ENCODE data around the gene PTCH1. TPM values are rescaled to one million over a fixed set of nuclear protein-coding genes. Genes with fewer than 3 reads are reported as not detected.

PTCH1 gene
- total and polyA plus RNA-seq, 10 of the 15 experiments (the other 5 are each of a cell fraction or from before 2014, with no cell fraction given): 0.16 to 6.1 (median 2.6) TPM

DNA sequence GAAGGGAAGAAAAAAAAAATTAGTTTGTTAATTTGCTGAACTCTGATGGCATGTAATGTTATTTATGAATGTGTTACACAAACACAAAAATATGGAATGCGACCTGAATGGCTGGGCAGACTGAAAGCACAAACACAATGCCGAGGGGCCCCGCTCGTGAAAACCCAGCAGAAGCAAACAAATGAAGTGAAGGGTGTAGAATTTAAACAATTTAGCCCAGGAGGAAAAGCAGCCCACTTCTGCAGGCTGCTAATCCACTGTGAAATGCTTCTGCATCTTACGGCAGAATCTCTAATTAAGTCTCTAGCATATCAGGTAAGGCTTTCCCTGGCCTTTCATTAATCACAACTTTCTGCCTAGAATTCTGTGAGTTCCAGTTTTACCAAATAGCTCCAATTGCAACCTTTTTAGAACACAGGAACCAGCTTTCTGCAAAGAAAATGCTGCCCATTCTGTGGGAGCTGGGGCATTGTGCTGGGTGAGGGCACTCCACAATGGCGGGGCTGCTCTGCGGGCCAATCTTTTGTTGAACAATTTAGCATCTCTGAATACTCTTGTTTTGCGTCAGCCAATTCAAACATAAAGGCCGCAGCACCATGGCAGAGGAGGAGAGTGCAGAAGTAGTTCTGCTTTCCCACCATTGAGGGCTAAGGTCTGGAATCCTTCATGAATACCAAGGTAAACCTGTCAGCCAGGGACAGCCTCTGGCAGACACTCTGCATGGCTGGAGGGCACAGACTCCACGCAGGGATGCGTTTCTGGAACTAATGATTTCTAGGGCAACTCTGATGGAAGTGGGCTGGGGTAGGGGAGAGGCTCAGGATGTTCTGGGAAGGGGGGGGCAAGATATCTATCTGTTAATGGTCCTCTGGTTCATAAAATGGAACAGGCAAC, 66.4 kb downstream of the PTCH1 start:
- Histone ChIP-seq H3K79me2 (ENCODE audit: control insufficient read depth, insufficient read depth, low read length) (no peaks in the 10 kb centered on the region), H3K4me1 (ENCODE audit: control insufficient read depth, insufficient read depth, low read length) (peaks cover 7% of the 10 kb centered on the region), H3K4me3 (no peak overlapping the region), H3K27ac (ENCODE audit: control insufficient read depth, insufficient read depth) (no peak overlapping the region), H3K27me3 (replicated peaks in 1 of 2; ENCODE audit: control insufficient read depth in 2 of 2, insufficient read depth in 2 of 2, low read length in 1 of 2) (no peaks in the 10 kb centered on the region), H3K4me2 (ENCODE audit: control insufficient read depth, insufficient read depth) (no peak overlapping the region), H3K36me3 (ENCODE audit: control insufficient read depth in 2 of 2, insufficient read depth in 2 of 2, low read length in 1 of 2) (peaks cover 0 to 14% of the 10 kb centered on the region in 2 experiments; a peak in 2 of 4 replicates), H2AFZ (ENCODE audit: control insufficient read depth, low read depth, low read length) (no peak overlapping the region), H4K20me1 (ENCODE audit: control insufficient read depth, insufficient read depth) (no peaks in the 10 kb centered on the region), H3K9ac (ENCODE audit: control insufficient read depth, insufficient read depth, low read length) (no peak overlapping the region), H3K9me3 (replicated peaks; ENCODE audit: control insufficient read depth, insufficient read depth, low read length) (no peaks in the 10 kb centered on the region; the same call in 2 of the 3 replicates)
- FAIRE-seq (no peak), DNase-seq (ENCODE audit: low read depth, low spot score) (no peak), ATAC-seq (no peak)
- intact Hi-C loops (cut with micrococcal nuclease; ENCODE audit: unreplicated experiment) (no loop called here), in situ Hi-C loops (cut with MboI) (no loop called here)
- POLR2A ChIA-PET: no interaction called here
- BruUV-seq (replicated peaks): no TSS peak
- SMC1A ChIA-PET (ENCODE audit: uncharacterized antibody, unreplicated experiment): no interaction called here
- TF ChIP-seq, protein P1, sequence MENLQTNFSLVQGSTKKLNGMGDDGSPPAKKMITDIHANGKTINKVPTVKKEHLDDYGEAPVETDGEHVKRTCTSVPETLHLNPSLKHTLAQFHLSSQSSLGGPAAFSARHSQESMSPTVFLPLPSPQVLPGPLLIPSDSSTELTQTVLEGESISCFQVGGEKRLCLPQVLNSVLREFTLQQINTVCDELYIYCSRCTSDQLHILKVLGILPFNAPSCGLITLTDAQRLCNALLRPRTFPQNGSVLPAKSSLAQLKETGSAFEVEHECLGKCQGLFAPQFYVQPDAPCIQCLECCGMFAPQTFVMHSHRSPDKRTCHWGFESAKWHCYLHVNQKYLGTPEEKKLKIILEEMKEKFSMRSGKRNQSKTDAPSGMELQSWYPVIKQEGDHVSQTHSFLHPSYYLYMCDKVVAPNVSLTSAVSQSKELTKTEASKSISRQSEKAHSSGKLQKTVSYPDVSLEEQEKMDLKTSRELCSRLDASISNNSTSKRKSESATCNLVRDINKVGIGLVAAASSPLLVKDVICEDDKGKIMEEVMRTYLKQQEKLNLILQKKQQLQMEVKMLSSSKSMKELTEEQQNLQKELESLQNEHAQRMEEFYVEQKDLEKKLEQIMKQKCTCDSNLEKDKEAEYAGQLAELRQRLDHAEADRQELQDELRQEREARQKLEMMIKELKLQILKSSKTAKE (IDR thresholded peaks at IDR 0.05; ENCODE audit: low read depth, poor library complexity, severe bottlenecking): no peak
- TF ChIP-seq SP1 (IDR thresholded peaks at IDR 0.05; ENCODE audit: low read depth, low read length) (no peak), HCFC1 (IDR thresholded peaks at IDR 0.05; ENCODE audit: low read length) (no peak), PAX5 (IDR thresholded peaks at IDR 0.05; ENCODE audit: borderline replicate concordance, low read depth, low read length) (no peak), ESRRA (IDR thresholded peaks at IDR 0.05; ENCODE audit: low read length) (no peak), EGR1 (IDR thresholded peaks at IDR 0.05; ENCODE audit: borderline replicate concordance in 1 of 2, low read depth in 2 of 2, low read length in 2 of 2) (no peak), SMAD1 (IDR thresholded peaks at IDR 0.05; ENCODE audit: low read depth, partially characterized antibody) (no peak), PRDM15 (CRISPR knock-in tag; IDR thresholded peaks at IDR 0.05) (no peak), LARP7 (IDR thresholded peaks at IDR 0.05) (no peak), NR2C1 (IDR thresholded peaks at IDR 0.05) (no peak)
- TF ChIP-seq, protein P2, sequence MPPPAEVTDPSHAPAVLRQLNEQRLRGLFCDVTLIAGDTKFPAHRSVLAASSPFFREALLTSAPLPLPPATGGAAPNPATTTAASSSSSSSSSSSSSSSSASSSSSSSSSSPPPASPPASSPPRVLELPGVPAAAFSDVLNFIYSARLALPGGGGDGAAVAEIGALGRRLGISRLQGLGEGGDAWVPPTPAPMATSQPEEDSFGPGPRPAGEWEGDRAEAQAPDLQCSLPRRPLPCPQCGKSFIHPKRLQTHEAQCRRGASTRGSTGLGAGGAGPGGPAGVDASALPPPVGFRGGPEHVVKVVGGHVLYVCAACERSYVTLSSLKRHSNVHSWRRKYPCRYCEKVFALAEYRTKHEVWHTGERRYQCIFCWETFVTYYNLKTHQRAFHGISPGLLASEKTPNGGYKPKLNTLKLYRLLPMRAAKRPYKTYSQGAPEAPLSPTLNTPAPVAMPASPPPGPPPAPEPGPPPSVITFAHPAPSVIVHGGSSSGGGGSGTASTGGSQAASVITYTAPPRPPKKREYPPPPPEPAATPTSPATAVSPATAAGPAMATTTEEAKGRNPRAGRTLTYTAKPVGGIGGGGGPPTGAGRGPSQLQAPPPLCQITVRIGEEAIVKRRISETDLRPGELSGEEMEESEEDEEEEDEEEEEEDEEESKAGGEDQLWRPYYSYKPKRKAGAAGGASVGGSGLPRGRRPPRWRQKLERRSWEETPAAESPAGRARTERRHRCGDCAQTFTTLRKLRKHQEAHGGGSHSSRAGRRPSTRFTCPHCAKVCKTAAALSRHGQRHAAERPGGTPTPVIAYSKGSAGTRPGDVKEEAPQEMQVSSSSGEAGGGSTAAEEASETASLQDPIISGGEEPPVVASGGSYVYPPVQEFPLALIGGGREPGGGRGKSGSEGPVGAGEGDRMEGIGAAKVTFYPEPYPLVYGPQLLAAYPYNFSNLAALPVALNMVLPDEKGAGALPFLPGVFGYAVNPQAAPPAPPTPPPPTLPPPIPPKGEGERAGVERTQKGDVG (CRISPR knock-in tag; IDR thresholded peaks at IDR 0.05): no peak
- WGBS (ENCODE audit: insufficient coverage, insufficient replicate concordance, low lambda C conversion rate, missing lambda C conversion rate): 97% methylated on average over 11 of the region's 11 CpGs
- CTCF ChIA-PET: no interaction called here
- RAD21 ChIA-PET (ENCODE audit: unreplicated experiment): no interaction called here

All from GM12878 (cell line).